ENCODE measurements around the gene PLEKHG4B.
"Not testable (repeated sequence)": the region's sequence is repeated elsewhere in the genome, so short reads cannot be mapped to it uniquely, and the experiment has no call there.

PLEKHG4B gene

GRCh38 chr5:91556-92263 is at the start of gene PLEKHG4B:
Gene PLEKHG4B, plus strand, starts transcription at chr5:92168. Its CDS starts 64 bp downstream, at chr5:92232.
- no peak for DNase-seq

GRCh38 chr5:42250-42649 is 49.7 kb upstream of the PLEKHG4B start:
- DNase-seq, result no peak

- DNase-seq, result no peak
These were observed 43.8 kb upstream of the PLEKHG4B start for GRCh38 chr5:48192-48591.

- not testable (repeated sequence) for DNase-seq
These were observed 42.4 kb upstream of the PLEKHG4B start for GRCh38 chr5:49530-49929.

GRCh38 chr5:49953-50544 is 41.9 kb upstream of the PLEKHG4B start:
- no peak for DNase-seq

GRCh38 chr5:50724-51499 is 41.1 kb upstream of the PLEKHG4B start:
- DNase-seq, result no peak

GRCh38 chr5:51500-51823 is 40.5 kb upstream of the PLEKHG4B start:
- DNase-seq, result no peak

- DNase-seq, result peak; percentile 56
These were observed 38.4 kb upstream of the PLEKHG4B start for GRCh38 chr5:53381-54174.

GRCh38 chr5:54175-54730 is 37.7 kb upstream of the PLEKHG4B start:
- no peak for DNase-seq

GRCh38 chr5:54876-55569 is 36.9 kb upstream of the PLEKHG4B start:
- DNase-seq, result no peak

- DNase-seq, result no peak
These were observed 35.2 kb upstream of the PLEKHG4B start for GRCh38 chr5:56561-57290.

- DNase-seq, result not testable (repeated sequence)
These were observed 31.7 kb upstream of the PLEKHG4B start for GRCh38 chr5:60250-60649.

GRCh38 chr5:70440-70839 is 21.5 kb upstream of the PLEKHG4B start:
- no peak for DNase-seq

GRCh38 chr5:72316-73180 is 19.4 kb upstream of the PLEKHG4B start:
- not testable (repeated sequence) for DNase-seq

GRCh38 chr5:73181-73447 is 18.9 kb upstream of the PLEKHG4B start:
- not testable (repeated sequence) for DNase-seq

GRCh38 chr5:73768-74502 is 18.0 kb upstream of the PLEKHG4B start:
- DNase-seq, result no peak

- no peak for DNase-seq
These were observed 17.4 kb upstream of the PLEKHG4B start for GRCh38 chr5:74503-75109.

GRCh38 chr5:75331-76320 is 16.3 kb upstream of the PLEKHG4B start:
- no peak for DNase-seq

All from activated CD8-positive, alpha-beta memory T cell treated with anti-CD3 and anti-CD28 coated beads, Interleukin-2, amount 50 U/mL, for 4 hours (primary cell).